ENCODE results near the gene NAA10.

Gene NAA10

DNA sequence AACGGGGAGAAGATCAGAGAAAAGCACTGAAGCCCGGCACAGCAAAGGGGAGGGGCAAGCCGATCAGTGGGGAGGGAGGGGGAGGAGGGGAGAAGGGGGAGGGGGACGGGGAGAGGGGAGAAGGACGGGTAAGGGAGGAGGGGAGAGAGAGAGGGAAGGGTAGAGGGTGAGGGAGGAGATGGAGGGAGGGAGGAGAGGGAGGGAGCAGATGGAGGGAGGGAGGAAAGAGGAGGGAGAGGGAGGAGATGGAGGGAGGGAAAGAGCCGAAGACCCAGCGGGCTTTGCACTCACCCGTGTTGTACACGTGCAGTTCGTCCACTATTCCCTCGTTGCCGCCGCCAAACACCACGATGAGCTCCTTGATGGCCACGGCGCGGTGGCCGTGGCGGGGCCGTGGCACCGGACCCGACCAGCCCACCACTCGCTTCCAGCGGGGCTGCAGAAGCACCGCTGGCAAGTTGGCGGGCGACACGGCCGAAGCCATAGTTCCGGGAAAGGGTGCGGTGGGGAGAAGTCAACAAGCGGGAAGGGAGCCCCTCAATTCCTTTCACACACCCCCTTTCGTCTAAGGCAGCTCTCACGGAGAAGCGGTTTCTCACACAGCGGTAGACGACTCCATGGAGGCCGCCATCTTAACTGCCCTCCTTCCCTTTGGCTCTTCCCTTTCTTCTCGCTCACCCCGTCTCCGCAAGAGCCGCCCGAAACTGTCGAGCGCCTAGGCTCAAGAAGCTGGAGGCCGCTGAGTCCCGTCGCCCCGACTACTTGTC lies 35.7 kb upstream of the NAA10 start:
- TF ChIP-seq, protein P1, sequence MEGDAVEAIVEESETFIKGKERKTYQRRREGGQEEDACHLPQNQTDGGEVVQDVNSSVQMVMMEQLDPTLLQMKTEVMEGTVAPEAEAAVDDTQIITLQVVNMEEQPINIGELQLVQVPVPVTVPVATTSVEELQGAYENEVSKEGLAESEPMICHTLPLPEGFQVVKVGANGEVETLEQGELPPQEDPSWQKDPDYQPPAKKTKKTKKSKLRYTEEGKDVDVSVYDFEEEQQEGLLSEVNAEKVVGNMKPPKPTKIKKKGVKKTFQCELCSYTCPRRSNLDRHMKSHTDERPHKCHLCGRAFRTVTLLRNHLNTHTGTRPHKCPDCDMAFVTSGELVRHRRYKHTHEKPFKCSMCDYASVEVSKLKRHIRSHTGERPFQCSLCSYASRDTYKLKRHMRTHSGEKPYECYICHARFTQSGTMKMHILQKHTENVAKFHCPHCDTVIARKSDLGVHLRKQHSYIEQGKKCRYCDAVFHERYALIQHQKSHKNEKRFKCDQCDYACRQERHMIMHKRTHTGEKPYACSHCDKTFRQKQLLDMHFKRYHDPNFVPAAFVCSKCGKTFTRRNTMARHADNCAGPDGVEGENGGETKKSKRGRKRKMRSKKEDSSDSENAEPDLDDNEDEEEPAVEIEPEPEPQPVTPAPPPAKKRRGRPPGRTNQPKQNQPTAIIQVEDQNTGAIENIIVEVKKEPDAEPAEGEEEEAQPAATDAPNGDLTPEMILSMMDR (IDR thresholded peaks at IDR 0.05): no peak
- H3K4me1 Mint-ChIP-seq: peaks cover 64% of the 10 kb centered on the region
- H3K9me3 Mint-ChIP-seq: no peaks in the 10 kb centered on the region

DNA sequence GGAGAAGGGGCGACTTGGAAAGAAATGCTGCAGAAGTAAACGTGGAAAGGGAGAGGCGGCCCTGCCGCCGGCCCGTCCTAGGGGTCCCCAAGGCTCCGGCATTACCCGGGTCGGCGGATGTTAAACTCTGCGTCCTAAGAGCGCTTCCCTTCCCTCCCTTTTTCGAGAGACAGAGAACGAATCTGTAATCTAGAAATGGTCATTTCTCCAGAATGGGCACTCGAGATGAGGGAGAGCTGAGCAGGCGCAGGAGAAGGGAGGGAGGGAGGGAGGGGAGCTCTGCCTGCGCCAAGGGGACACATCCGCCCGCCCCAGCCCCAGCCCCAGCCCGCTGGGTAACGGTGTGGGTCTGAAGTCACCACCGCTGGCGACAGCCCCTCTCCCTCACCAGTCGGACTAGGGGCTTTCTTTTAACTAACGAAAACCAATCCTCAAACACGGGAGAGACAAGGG lies 35.1 kb upstream of the NAA10 start:
- peaks cover 64% of the 10 kb centered on the region for H3K4me1 Mint-ChIP-seq

More for the DNA sequence above, 35.7 kb upstream of the NAA10 start:
- peak overlapping the region; percentile 100 for H3K27ac Mint-ChIP-seq
- peaks cover 5% of the 10 kb centered on the region for H3K36me3 Mint-ChIP-seq (ENCODE audit: low read depth)
- peak overlapping the region; percentile 100 for H3K4me3 Mint-ChIP-seq
- DNase-seq: peak; percentile 54
- peaks cover 3% of the 10 kb centered on the region for H3K27me3 Mint-ChIP-seq (ENCODE audit: low read depth, poor library complexity)

DNA sequence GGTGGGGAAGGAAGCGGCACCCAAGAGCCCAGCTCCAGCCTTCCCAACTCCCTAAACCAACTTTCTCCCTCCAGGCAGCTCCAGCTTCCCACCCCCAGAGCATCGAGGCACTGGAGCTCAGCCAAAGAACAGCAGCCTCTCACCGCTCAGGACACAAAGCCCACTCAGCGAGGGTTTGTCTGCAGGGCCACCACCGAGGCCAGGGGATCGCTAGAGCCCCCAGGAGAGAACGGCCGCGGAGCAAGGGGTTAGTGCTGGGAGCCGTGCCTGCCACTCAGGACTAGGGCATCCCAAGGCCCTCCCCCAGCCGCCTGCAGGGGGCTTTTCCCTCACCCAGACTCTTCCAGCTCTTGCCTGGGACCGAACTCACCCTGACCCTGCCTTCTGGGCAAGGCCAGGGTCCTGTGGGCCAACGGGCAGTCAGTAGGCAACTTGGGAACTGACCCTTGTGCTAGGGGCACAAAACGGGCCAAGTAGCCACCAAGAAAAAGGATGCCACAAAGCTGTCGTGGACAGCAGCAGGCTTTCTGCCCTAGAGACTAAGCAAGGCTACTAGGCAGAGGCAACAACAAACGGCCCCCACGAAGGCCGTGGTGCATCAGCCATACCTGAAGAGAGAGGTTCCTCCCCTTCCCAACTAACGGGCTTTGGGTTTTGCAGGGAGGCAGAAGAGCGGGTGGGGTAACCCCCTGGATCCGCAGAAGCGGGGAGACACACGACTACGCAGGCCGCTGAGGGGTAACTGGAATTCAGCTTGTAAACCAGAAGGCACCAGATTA lies 34.5 kb upstream of the NAA10 start:
- no peaks in the 10 kb centered on the region for H3K9me3 Mint-ChIP-seq
- H3K27me3 Mint-ChIP-seq (ENCODE audit: low read depth, poor library complexity): peaks cover 3% of the 10 kb centered on the region
- peak; percentile 42 for DNase-seq
- H3K36me3 Mint-ChIP-seq (ENCODE audit: low read depth): peaks cover 10% of the 10 kb centered on the region
- peaks cover 58% of the 10 kb centered on the region for H3K4me1 Mint-ChIP-seq
- peak overlapping the region; percentile 100 for H3K27ac Mint-ChIP-seq
- TF ChIP-seq, protein P1 (IDR thresholded peaks at IDR 0.05): no peak
- peak overlapping the region; percentile 100 for H3K4me3 Mint-ChIP-seq

More for the DNA sequence above, 35.1 kb upstream of the NAA10 start:
- Mint-ChIP-seq H3K4me3 (peak overlapping the region; percentile 100), H3K36me3 (ENCODE audit: low read depth) (peaks cover 7% of the 10 kb centered on the region), H3K27me3 (ENCODE audit: low read depth, poor library complexity) (peaks cover 3% of the 10 kb centered on the region), H3K27ac (peak overlapping the region; percentile 100), H3K9me3 (no peaks in the 10 kb centered on the region)
- TF ChIP-seq, protein P1 (IDR thresholded peaks at IDR 0.05): no peak
- DNase-seq: no peak

DNA sequence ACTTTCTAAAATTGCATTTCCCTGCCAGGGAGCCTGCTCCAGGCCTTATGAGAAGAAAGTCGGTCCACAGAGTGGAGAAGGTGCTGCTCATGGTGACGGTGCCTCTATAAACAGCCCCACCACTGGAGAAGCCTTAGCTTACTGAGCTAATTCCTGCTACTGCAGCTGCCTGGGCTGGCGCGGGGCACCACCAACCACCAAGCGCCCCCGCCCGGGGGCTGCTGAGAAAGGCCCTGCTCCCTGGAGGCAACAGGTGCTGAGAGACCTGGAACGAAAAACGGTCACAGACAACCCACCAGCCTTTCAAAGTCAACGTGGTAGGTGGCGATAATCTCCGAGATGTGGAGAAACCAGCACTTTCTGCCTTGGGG lies 33.9 kb upstream of the NAA10 start:
- H3K27me3 Mint-ChIP-seq (ENCODE audit: low read depth, poor library complexity): peaks cover 3% of the 10 kb centered on the region
- TF ChIP-seq, protein P1 (IDR thresholded peaks at IDR 0.05): no peak
- H3K4me3 Mint-ChIP-seq: peak overlapping the region; percentile 100
- H3K9me3 Mint-ChIP-seq: no peaks in the 10 kb centered on the region
- H3K4me1 Mint-ChIP-seq: peaks cover 52% of the 10 kb centered on the region
- no peak overlapping the region for H3K27ac Mint-ChIP-seq
- peak; percentile 53 for DNase-seq
- H3K36me3 Mint-ChIP-seq (ENCODE audit: low read depth): peaks cover 10% of the 10 kb centered on the region

DNA sequence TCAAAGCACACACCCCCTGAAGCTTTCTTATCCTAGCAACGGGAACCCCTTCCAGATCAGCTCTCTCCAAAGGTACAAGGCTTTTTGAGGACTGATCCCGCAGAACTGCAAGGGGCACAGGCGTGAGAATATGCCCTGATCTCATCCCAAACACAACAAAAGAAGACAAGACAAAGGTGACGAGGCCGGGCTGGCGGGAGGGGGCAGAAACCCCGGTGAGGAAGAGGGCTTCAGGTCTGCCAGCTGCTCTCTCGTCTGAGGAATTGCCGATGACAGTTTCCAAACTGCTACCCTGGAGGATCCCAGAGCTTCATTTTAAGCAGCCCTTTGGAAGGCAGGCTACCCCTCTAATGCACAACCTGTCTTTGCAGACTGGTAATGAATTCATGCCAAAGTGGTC lies 33.4 kb upstream of the NAA10 start:
- H3K27ac Mint-ChIP-seq: peak overlapping the region; percentile 88
- DNase-seq: no peak
- TF ChIP-seq, protein P1 (IDR thresholded peaks at IDR 0.05): no peak
- peaks cover 47% of the 10 kb centered on the region for H3K4me1 Mint-ChIP-seq
- H3K4me3 Mint-ChIP-seq: peak overlapping the region; percentile 100
- H3K9me3 Mint-ChIP-seq: no peaks in the 10 kb centered on the region
- peaks cover 3% of the 10 kb centered on the region for H3K27me3 Mint-ChIP-seq (ENCODE audit: low read depth, poor library complexity)
- peaks cover 10% of the 10 kb centered on the region for H3K36me3 Mint-ChIP-seq (ENCODE audit: low read depth)
